SHP77 treated with DMSO at 0.1 percent for 48 hours (cell line): ENCODE measurements around the gene REC8.
"Not testable (repeated sequence)": the region's sequence is repeated elsewhere in the genome, so short reads cannot be mapped to it uniquely, and the experiment has no call there.

Source experiments
- DNase-seq: peaks from one replicate; lab custom pipeline; 2025; lab: John Stamatoyannopoulos, UW

Gene REC8

GRCh38 chr14:24184104-24184970 is 12.5 kb downstream of the REC8 start:
- DNase-seq: no peak

GRCh38 chr14:24185026-24185425 is 13.1 kb downstream of the REC8 start:
- DNase-seq: no peak

- no peak for DNase-seq
Observed at GRCh38 chr14:24185741-24186140, 13.9 kb downstream of the REC8 start.

GRCh38 chr14:24186831-24187538 is 15.1 kb downstream of the REC8 start:
- no peak for DNase-seq

- no peak for DNase-seq
Observed at GRCh38 chr14:24187539-24187915, 15.6 kb downstream of the REC8 start.

- DNase-seq: peak; percentile 95
Observed at GRCh38 chr14:24188251-24189058, 16.6 kb downstream of the REC8 start, which contains the start of gene IPO4. Gene IPO4 (minus strand): TSS chr14:24188816. CDS start chr14:24188787, 29 bp downstream.

GRCh38 chr14:24189059-24189375 is 17.1 kb downstream of the REC8 start:
- no peak for DNase-seq

- DNase-seq: no peak
Observed at GRCh38 chr14:24189460-24189859, 17.6 kb downstream of the REC8 start.

- no peak for DNase-seq
Observed at GRCh38 chr14:24190416-24190815, 18.5 kb downstream of the REC8 start.

GRCh38 chr14:24192933-24193332 is 21.1 kb downstream of the REC8 start:
- no peak for DNase-seq

GRCh38 chr14:24194186-24194872 is 22.4 kb downstream of the REC8 start:
- DNase-seq: no peak

GRCh38 chr14:24194873-24195185 is 22.9 kb downstream of the REC8 start:
- DNase-seq: no peak

- DNase-seq: peak; percentile 37
Observed at GRCh38 chr14:24195186-24196070, 23.5 kb downstream of the REC8 start, which contains the start of gene TM9SF1. Gene TM9SF1 (minus strand): TSS chr14:24195441. CDS start chr14:24195019, 422 bp downstream.

GRCh38 chr14:24196071-24197055 is 24.5 kb downstream of the REC8 start:
- peak; percentile 29 for DNase-seq

GRCh38 chr14:24197056-24197450 is 25.2 kb downstream of the REC8 start:
- no peak for DNase-seq

- no peak for DNase-seq
Observed at GRCh38 chr14:24198814-24199524, 27.1 kb downstream of the REC8 start.

GRCh38 chr14:24202538-24202937 is 30.7 kb downstream of the REC8 start:
- DNase-seq: not testable (repeated sequence)

- DNase-seq: not testable (repeated sequence)
Observed at GRCh38 chr14:24203249-24203886, 31.5 kb downstream of the REC8 start.
